ENCODE data around the gene GCN1. TPM values are rescaled to one million over a fixed set of nuclear protein-coding genes. Genes with fewer than 3 reads are reported as not detected.

GCN1 gene
- polyA plus RNA-seq, 1 experiment = 59.7 TPM

GRCh38 chr12:120240495-120240833 is 45.9 kb upstream of the GCN1 start:
- ChIA-PET CTCF (interaction anchor here (1.0 to 7.1 kb wide), 3 partner anchors 12 to 23 kb away, joined by 3 to 99 read pairs (median 25); partner anchors contain the start of gene PXN), POLR2A (interaction anchor here (1.1 kb wide), 1 partner anchor 39 kb away, joined by 4 read pairs; the partner anchor contains the start of gene RPLP0)
- no peaks in the 10 kb centered on the region for H3K27me3 ChIP-seq (ENCODE audit: control insufficient read depth, insufficient read depth, low read length)
- no peak overlapping the region for H3K4me3 ChIP-seq (ENCODE audit: low read depth, low read length)
- peaks cover 2% of the 10 kb centered on the region for H3K36me3 ChIP-seq (ENCODE audit: control insufficient read depth, insufficient read depth, low read length)
- TF ChIP-seq CTCF (IDR thresholded peaks at IDR 0.05; ENCODE audit: insufficient read depth, low read depth, low read length) = no peak
- no peak for DNase-seq (ENCODE audit: low read depth)

DNA sequence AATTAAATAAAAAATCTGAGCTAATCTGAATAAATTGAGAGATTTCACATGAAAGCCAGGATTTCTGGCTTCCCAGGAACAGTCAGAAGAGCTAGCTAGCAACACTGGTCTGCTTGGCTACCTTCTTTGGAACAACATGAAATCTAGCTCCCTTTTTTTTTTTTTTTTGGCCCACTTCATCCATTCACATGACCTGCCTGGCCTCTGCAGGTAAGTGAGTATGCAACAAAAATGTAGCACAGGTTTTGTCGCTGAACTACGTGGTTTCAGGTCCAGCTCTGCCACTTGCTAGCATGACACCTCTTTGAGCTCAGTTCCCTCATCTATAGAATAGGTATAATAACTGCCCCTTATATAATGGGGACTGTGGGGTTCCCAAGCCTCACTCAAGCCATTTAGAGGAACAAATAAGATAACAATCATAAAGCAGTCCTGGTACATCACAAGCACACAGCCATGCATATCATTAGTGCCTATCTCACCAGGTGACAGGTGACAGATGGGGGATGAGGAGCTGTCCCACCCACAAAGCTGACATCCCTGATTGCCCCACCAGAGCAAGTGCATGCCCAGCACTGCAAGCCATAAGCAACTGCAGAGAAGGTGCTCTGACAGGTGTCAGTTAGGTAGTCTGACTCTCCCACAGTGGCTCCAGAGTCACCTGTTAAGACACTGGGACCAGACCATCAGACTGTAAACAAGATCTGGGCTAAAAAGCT is 45.4 kb upstream of the GCN1 start:
- DNase-seq (ENCODE audit: low read depth) = no peak
- no peak for TF ChIP-seq CTCF (IDR thresholded peaks at IDR 0.05; ENCODE audit: insufficient read depth, low read depth, low read length)
- H3K36me3 ChIP-seq (ENCODE audit: control insufficient read depth, insufficient read depth, low read length) = peaks cover 2% of the 10 kb centered on the region
- ChIA-PET POLR2A (interaction anchor here (1.1 kb wide), 1 partner anchor 39 kb away, joined by 4 read pairs; the partner anchor contains the start of gene RPLP0), CTCF (interaction anchor here (1.0 to 7.1 kb wide), 3 partner anchors 11 to 24 kb away, joined by 3 to 99 read pairs (median 25); partner anchors contain the start of gene PXN)
- no peak overlapping the region for H3K4me3 ChIP-seq (ENCODE audit: low read depth, low read length)
- no peaks in the 10 kb centered on the region for H3K27me3 ChIP-seq (ENCODE audit: control insufficient read depth, insufficient read depth, low read length)

GRCh38 chr12:120238839-120239445 is 44.4 kb upstream of the GCN1 start:
- Histone ChIP-seq H3K36me3 (ENCODE audit: control insufficient read depth, insufficient read depth, low read length) (peaks cover 2% of the 10 kb centered on the region), H3K4me3 (ENCODE audit: low read depth, low read length) (no peak overlapping the region), H3K27me3 (ENCODE audit: control insufficient read depth, insufficient read depth, low read length) (no peaks in the 10 kb centered on the region)
- ChIA-PET POLR2A (no interaction called here), CTCF (interaction anchor here (5.0 to 7.1 kb wide), 2 partner anchors 10 to 25 kb away, joined by 25 to 99 read pairs; partner anchors contain the start of gene PXN)
- TF ChIP-seq CTCF (IDR thresholded peaks at IDR 0.05; ENCODE audit: insufficient read depth, low read depth, low read length) = no peak
- DNase-seq (ENCODE audit: low read depth) = no peak

DNA sequence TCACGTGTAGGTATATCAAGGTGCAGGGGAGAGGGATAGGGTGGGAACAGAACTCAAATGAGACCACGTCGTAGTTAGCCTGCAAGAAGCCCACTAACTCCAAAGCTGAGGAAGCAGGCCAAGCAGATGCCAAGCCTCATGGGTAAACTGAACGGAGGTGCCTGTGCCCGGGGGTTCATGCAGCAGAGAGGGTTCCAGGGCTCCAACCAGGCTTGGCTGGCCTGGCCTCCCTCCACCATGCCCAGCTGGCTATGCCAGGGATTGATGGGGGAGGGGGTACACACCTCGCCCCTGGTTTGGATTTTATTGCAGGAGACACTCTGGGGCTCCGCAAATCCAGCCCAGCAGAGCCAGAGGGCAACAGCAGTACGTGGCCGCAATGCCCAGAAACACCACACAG is 43.7 kb upstream of the GCN1 start:
- POLR2A ChIA-PET = interaction anchor here (0.5 to 1.6 kb wide), 4 partner anchors 19 to 53 kb away, joined by 3 to 13 read pairs (median 6); partner anchors contain the start of genes RNU4-2 and RPLP0
- no peak for DNase-seq (ENCODE audit: low read depth)
- Histone ChIP-seq H3K36me3 (ENCODE audit: control insufficient read depth, insufficient read depth, low read length) (peaks cover 2% of the 10 kb centered on the region), H3K27me3 (ENCODE audit: control insufficient read depth, insufficient read depth, low read length) (no peaks in the 10 kb centered on the region), H3K4me3 (ENCODE audit: low read depth, low read length) (no peak overlapping the region)
- CTCF ChIA-PET = interaction anchor here (0.6 to 7.1 kb wide), 5 partner anchors 9 to 71 kb away, joined by 3 to 99 read pairs (median 4); partner anchors contain the start of gene PXN
- TF ChIP-seq CTCF (IDR thresholded peaks at IDR 0.05; ENCODE audit: insufficient read depth, low read depth, low read length) = no peak

All from BJ (cell line).